ENCODE measurements around the gene NAXD. TPM values are rescaled to one million over a fixed set of nuclear protein-coding genes. Genes with fewer than 3 reads are reported as not detected.

NAXD gene
- total RNA-seq, 2 donors from 2014 or later = 16.8 to 17.4 TPM

GRCh38 chr13:110680852-110681251, 65.5 kb downstream of the NAXD start:
- TF ChIP-seq CTCF (IDR thresholded peaks at IDR 0.05) = peak in 1 of 2 donors; percentile 36
- H3K4me3 ChIP-seq = no peak overlapping the region
- no peaks in the 10 kb centered on the region for H3K9me3 ChIP-seq
- DNase-seq (ENCODE audit: low spot score) = no peak
- no peaks in the 10 kb centered on the region for H3K27me3 ChIP-seq
- no peaks in the 10 kb centered on the region for H3K4me1 ChIP-seq
- H3K27ac ChIP-seq = no peak overlapping the region
- H3K36me3 ChIP-seq = peaks cover 61% of the 10 kb centered on the region

- Histone ChIP-seq H3K4me1 (no peaks in the 10 kb centered on the region), H3K27ac (no peak overlapping the region), H3K9me3 (no peaks in the 10 kb centered on the region), H3K36me3 (peaks cover 61% of the 10 kb centered on the region), H3K4me3 (no peak overlapping the region), H3K27me3 (no peaks in the 10 kb centered on the region)
- no peak for DNase-seq (ENCODE audit: low spot score)
- no peak for TF ChIP-seq CTCF (IDR thresholded peaks at IDR 0.05)
These were observed 66.7 kb downstream of the NAXD start for GRCh38 chr13:110681868-110682550.

GRCh38 chr13:110682746-110683145, 67.4 kb downstream of the NAXD start:
- Histone ChIP-seq H3K27ac (no peak overlapping the region), H3K4me3 (no peak overlapping the region), H3K36me3 (peaks cover 69% of the 10 kb centered on the region), H3K4me1 (no peaks in the 10 kb centered on the region), H3K27me3 (no peaks in the 10 kb centered on the region), H3K9me3 (no peaks in the 10 kb centered on the region)
- no peak for TF ChIP-seq CTCF (IDR thresholded peaks at IDR 0.05)
- no peak for DNase-seq (ENCODE audit: low spot score)

GRCh38 chr13:110683203-110683883, 68.0 kb downstream of the NAXD start:
- Histone ChIP-seq H3K4me1 (no peaks in the 10 kb centered on the region), H3K27me3 (no peaks in the 10 kb centered on the region), H3K27ac (no peak overlapping the region), H3K4me3 (no peak overlapping the region), H3K36me3 (peaks cover 71% of the 10 kb centered on the region), H3K9me3 (no peaks in the 10 kb centered on the region)
- no peak for DNase-seq (ENCODE audit: low spot score)
- TF ChIP-seq CTCF (IDR thresholded peaks at IDR 0.05) = peak; percentile 25 to 36

- Histone ChIP-seq H3K27ac (no peak overlapping the region), H3K4me1 (no peaks in the 10 kb centered on the region), H3K9me3 (no peaks in the 10 kb centered on the region), H3K36me3 (peaks cover 65% of the 10 kb centered on the region), H3K27me3 (no peaks in the 10 kb centered on the region), H3K4me3 (no peak overlapping the region)
- no peak for TF ChIP-seq CTCF (IDR thresholded peaks at IDR 0.05)
- DNase-seq (ENCODE audit: low spot score) = no peak
These were observed 68.6 kb downstream of the NAXD start for GRCh38 chr13:110683921-110684320.

All from right atrium auricular region (tissue), 2 donors.